ENCODE results near the gene OSBPL6.

DNA sequence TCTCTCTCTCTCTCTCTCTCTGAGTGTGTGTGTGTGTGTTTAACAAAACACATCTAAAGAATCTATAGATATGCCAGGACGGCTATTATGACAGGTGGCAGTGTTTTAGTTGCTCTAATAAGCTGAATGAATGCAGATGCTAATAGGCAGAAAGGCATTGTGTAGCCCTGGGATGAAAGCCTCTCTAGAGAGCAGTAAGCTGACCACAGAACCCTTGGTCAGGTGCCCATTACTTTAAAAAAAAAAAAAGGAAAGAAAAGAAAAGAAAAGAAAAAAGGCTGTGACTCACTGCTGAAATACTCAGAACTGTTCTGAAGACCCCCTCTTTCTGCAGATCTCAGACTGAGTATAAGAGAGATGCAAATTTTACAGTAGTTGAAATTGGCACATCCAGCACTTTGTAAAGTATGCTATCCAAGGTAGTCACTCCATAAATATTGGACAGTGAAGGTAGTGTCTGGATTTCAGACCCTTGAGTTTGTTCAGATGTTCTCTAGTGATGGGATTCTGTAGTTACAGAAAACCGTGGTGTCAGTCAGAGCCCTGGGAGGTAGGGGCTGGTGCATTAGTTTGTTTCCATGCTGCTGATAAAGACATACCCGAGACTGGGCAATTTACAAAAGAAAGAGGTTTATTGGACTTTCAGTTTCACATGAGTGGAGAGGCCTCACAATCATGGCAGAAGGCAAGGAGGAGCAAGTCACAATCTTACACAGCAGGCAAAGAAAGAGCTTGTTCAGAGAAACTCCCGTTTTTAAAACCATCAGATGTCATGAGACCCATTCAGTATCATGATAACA lies 30.9 kb downstream of the OSBPL6 start:
- no peak for TF ChIP-seq POLR2A (IDR thresholded peaks at IDR 0.05)
- TF ChIP-seq, protein P1, sequence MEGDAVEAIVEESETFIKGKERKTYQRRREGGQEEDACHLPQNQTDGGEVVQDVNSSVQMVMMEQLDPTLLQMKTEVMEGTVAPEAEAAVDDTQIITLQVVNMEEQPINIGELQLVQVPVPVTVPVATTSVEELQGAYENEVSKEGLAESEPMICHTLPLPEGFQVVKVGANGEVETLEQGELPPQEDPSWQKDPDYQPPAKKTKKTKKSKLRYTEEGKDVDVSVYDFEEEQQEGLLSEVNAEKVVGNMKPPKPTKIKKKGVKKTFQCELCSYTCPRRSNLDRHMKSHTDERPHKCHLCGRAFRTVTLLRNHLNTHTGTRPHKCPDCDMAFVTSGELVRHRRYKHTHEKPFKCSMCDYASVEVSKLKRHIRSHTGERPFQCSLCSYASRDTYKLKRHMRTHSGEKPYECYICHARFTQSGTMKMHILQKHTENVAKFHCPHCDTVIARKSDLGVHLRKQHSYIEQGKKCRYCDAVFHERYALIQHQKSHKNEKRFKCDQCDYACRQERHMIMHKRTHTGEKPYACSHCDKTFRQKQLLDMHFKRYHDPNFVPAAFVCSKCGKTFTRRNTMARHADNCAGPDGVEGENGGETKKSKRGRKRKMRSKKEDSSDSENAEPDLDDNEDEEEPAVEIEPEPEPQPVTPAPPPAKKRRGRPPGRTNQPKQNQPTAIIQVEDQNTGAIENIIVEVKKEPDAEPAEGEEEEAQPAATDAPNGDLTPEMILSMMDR (IDR thresholded peaks at IDR 0.05), result no peak
- TF ChIP-seq POLR2AphosphoS5 (IDR thresholded peaks at IDR 0.05), result no peak
- no peak for TF ChIP-seq EP300 (IDR thresholded peaks at IDR 0.05)

Data from sigmoid colon (tissue), 4 donors.